Esophagus (tissue), 2 donors: Measurements from ENCODE around the gene ZNF106. TPM values are rescaled to one million over a fixed set of nuclear protein-coding genes. Genes with fewer than 3 reads are reported as not detected.
A peak's percentile ranks its signal among the peaks of the same experiment; 100 is the strongest.

Source experiments
- H3K27ac ChIP-seq, 2 donors: one replicate each; pipeline ENCODE4 v1.5.1; 2013; ENCODE audit warnings: low read depth in 2 of 2, mild to moderate bottlenecking in 2 of 2, inconsistent platforms in 1 of 2, low read length in 1 of 2, moderate library complexity in 1 of 2
- H3K27me3 ChIP-seq, 2 donors: one replicate each; pipeline ENCODE4 v1.6.1; 2013; ENCODE audit warnings: low read length in 2 of 2, control low read depth in 1 of 2, mild to moderate bottlenecking in 1 of 2; ENCODE audit not compliant: insufficient read depth in 2 of 2, control insufficient read depth in 1 of 2
- H3K36me3 ChIP-seq, 2 donors: one replicate each; pipeline ENCODE4 v1.6.1; 2013; ENCODE audit warnings: low read length in 1 of 2; ENCODE audit not compliant: control insufficient read depth in 2 of 2, insufficient read depth in 2 of 2
- H3K4me1 ChIP-seq, 2 donors: one replicate each; pipeline ENCODE4 v1.6.1; 2013; ENCODE audit warnings: low read length in 1 of 2; ENCODE audit not compliant: control insufficient read depth in 2 of 2, insufficient read depth in 2 of 2
- H3K4me3 ChIP-seq, 2 donors: one replicate each; pipeline ENCODE4 v1.5.1; 2013; ENCODE audit warnings: low read length in 2 of 2, mild to moderate bottlenecking in 2 of 2, low read depth in 1 of 2, moderate library complexity in 1 of 2
- H3K9me3 ChIP-seq, 2 donors: one replicate each; pipeline ENCODE4 v1.6.1; 2013; ENCODE audit warnings: mild to moderate bottlenecking in 2 of 2, low read depth in 1 of 2, low read length in 1 of 2, moderate library complexity in 1 of 2; ENCODE audit not compliant: control insufficient read depth in 2 of 2, insufficient read depth in 1 of 2
- WGBS, 2 donors: extraction: QIAGEN DNeasy Blood & Tissue Kit; methylation state at CpG; one replicate each; pipeline ENCODE4 v1.1.7; 2013; 5-methylcytosine and 5-hydroxymethylcytosine counted together
- polyA plus RNA-seq, 2 donors: library from polyadenylated mRNA; stranded (reverse); fragments of 200-250 nt; gene quantifications; one replicate each; pipeline ENCODE4 v1.2.3, GENCODE V29; 2013
- donor health status: healthy with polysubstance abuse.
- donor health status: Bipolar disorder and iron deficiency.

Gene ZNF106
- polyA plus RNA-seq, 2 donors = 6.0 to 6.6 TPM

DNA sequence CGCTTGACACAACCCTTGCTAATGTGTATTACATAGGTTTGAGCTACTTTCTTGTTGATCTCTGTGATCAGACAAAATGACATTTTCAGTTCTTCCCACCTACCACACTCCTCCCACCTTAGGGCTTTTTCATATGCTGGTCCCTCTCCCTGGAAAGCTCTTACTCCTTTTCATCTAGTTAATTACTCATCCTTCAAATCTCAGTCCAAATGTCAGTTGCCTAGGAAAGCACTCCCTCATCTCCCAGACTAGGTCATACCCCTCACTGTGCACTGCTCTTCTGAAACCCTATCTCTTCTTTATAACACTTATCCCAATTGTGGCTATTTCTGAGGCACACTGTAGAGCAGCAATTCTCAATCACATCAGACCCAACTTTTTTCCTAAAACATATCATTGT is 7.3 kb downstream of the ZNF106 start:
- Histone ChIP-seq H3K27me3 (no peaks in the 10 kb centered on the region), H3K4me3 (no peak overlapping the region), H3K27ac (no peak overlapping the region), H3K4me1 (no peaks in the 10 kb centered on the region), H3K9me3 (no peaks in the 10 kb centered on the region), H3K36me3 (peaks cover 0 to 2% of the 10 kb centered on the region in 2 donors)
- WGBS, 2 donors = 93 to 96% methylated on average over 1 of the region's 1 CpG

DNA sequence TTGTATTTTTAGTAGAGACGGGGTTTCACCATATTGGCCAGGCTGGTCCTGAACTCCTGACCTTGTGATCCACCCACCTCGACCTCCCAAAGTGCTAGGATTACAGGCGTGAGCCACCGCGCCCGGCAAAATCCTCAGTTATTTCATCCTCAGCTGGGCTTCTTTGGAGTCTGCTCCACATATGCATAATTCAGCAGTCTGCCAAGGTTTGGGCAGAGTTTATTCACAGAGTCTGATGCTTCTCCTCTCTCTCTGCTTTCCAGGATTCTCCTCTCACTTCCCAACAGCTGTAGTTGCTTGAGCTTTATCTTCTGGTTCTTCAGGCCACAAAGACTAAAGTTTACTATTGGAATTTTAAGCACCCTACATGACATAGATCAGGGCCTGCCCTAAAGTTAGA is 8.2 kb downstream of the ZNF106 start:
- no peaks in the 10 kb centered on the region for H3K9me3 ChIP-seq
- H3K27me3 ChIP-seq = no peaks in the 10 kb centered on the region
- 93 to 95% methylated on average over 6 of the region's 6 CpGs for WGBS, 2 donors
- no peak overlapping the region for H3K4me3 ChIP-seq
- H3K27ac ChIP-seq = no peak overlapping the region
- H3K4me1 ChIP-seq = no peaks in the 10 kb centered on the region
- H3K36me3 ChIP-seq = peaks cover 0 to 2% of the 10 kb centered on the region in 2 donors

DNA sequence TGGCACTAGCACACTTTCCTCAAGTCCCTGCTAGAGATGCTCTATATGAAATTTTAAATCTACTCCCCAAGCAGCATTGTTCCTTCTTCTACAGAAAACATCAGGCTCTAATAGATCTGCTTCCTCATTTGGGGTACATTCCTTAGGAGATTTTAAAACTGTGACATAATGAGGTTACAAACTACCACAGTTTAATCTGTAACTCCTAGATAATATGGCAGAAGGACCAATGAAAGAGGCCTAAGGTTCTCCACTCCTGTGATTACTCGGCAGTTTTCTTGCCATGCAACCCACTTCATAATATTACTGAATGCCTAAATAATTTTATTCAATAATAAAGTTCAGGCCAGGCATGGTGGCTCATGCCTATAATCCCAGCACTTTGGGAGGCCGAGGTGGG is 16.1 kb downstream of the ZNF106 start:
- H3K4me1 ChIP-seq = peaks cover 0 to 2% of the 10 kb centered on the region in 2 donors
- WGBS, 2 donors = 66 to 70% methylated on average over 2 of the region's 2 CpGs
- no peaks in the 10 kb centered on the region for H3K27me3 ChIP-seq
- no peak overlapping the region for H3K4me3 ChIP-seq
- H3K27ac ChIP-seq = no peak overlapping the region
- H3K9me3 ChIP-seq = no peaks in the 10 kb centered on the region
- no peaks in the 10 kb centered on the region for H3K36me3 ChIP-seq

DNA sequence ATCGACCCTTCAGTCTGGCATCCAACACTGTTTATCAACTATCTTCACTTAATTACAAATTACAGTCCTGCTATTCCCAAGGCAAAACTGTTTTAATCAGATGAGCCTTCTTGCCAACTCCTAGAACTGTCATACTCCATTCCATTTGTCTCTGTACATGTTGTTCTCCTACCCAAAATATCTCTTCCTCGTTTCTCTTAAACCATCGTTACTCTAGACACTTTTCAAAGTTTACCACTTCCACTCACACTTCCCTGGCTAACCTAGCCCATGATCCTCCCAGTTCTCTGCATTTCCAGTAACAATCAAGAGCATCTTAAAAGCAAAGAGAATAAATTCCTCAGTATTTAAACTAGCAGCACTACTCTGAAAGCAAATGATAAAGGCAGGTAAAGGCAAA is 19.9 kb downstream of the ZNF106 start:
- Histone ChIP-seq H3K4me1 (peaks cover 0 to 2% of the 10 kb centered on the region in 2 donors), H3K27me3 (no peaks in the 10 kb centered on the region), H3K36me3 (no peaks in the 10 kb centered on the region), H3K9me3 (no peaks in the 10 kb centered on the region), H3K27ac (peak overlapping the region in 1 of 2 donors; percentile 33), H3K4me3 (no peak overlapping the region)
- WGBS, 2 donors = 60 to 70% methylated on average over 3 of the region's 3 CpGs

DNA sequence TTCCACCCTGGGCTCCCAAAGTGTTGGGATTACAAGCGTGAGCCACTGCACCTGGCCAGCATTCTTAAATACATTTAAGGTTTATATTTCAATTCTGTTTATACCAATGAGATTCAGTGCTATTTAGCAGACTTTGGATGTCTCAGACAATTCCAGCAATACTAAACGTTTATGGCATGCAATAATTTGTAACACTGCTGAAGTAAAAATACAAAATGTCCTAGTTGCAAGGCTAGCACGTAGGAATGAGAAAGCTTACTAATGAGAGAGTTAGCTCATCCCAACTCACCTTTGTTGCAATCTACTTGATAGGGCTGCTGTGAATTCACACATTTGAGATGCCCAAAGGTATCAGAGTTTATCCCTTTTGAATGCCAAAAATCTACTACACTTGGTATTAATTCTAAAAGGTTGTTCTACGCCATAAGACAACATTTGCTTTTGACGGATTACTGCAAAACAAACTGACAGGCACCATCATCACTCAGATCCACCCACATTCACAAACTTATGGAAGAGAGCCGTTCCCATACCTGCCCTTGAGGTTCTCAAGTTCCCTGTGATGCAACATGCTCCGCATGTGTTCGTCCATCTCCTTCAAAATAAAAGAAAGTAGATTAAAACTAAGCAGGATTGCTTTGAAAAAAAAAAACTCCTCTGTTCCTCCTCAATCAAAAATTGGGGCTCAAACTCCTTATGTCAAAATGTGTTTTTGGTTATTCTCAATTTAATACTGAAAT is 25.3 kb downstream of the ZNF106 start:
- Histone ChIP-seq H3K27ac (no peak overlapping the region), H3K4me1 (no peaks in the 10 kb centered on the region), H3K9me3 (no peaks in the 10 kb centered on the region), H3K27me3 (no peaks in the 10 kb centered on the region), H3K4me3 (no peak overlapping the region), H3K36me3 (no peaks in the 10 kb centered on the region)
- 82 to 86% methylated on average over 8 of the region's 8 CpGs for WGBS, 2 donors

DNA sequence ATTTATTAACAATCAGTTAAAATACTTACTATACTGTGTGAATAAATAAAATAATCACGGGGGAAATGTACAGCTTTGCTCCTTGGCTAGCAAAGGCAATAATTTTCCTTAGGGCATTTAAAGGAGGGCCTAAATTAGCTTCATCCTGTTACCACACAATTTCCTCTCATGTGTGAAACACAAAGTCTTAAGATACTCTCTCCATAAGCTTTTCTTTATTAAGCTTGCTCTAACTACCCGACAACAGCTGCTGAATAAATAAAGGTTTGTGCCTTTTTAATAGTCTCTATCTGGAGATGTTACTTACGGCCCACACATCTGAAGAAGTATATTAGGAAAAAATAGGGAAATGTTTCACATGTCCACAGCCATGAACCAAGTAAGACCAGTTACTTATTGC is 29.7 kb downstream of the ZNF106 start:
- H3K27me3 ChIP-seq = no peaks in the 10 kb centered on the region
- no peak overlapping the region for H3K27ac ChIP-seq
- H3K9me3 ChIP-seq = no peaks in the 10 kb centered on the region
- H3K36me3 ChIP-seq = no peaks in the 10 kb centered on the region
- 58 to 71% methylated on average over 3 of the region's 3 CpGs for WGBS, 2 donors
- no peaks in the 10 kb centered on the region for H3K4me1 ChIP-seq
- H3K4me3 ChIP-seq = no peak overlapping the region

DNA sequence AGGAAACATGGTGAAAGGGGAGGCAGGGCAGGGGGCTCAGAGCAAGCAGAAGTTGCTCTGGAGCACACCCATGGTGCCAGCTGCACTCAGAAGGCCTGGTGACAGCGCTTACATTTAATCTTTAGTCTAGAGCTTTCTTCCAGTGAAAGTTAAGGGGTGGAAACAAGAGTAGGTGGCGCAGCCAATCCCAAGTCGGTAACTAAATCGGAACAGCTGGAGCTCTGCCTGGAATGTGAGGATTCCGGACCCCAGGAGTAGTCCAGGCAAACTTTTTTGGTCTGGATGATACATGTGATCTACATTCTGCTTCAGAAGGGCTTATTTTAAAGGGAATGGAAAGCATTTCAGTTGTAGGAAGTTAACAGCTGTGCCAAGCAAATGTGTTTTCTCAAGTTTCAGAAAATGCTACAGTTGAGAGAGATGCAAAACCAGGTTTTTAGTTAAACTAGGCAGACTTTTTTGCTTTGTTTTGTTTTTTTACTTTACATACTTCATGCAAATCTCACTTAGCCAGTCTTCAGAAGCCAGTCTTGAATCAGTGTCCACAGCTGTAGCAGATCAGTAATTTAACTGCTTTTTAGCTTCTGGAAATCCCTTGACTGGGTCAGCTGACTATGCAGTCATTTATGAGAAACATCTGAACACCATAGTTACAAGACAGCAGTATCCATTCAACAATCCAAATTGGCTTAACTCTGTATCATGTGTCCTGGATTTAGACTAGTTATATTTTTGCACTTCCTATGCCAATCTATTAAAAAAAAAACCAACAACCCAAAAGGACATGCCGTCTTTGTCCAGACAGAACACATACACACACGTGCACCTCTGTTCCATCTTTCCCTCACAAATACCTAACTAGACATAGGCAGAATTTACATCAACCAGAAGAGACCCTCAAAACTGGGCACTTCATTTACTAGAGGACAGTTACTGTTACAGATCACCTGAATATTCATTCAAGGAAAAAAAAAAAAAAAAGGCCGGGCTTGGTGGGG is 33.2 kb downstream of the ZNF106 start:
- 42 to 52% methylated on average over 8 of the region's 8 CpGs for WGBS, 2 donors
- H3K27ac ChIP-seq = peak overlapping the region; percentile 47 to 71
- H3K9me3 ChIP-seq = no peaks in the 10 kb centered on the region
- H3K36me3 ChIP-seq = no peaks in the 10 kb centered on the region
- no peaks in the 10 kb centered on the region for H3K27me3 ChIP-seq
- no peaks in the 10 kb centered on the region for H3K4me1 ChIP-seq
- H3K4me3 ChIP-seq = no peak overlapping the region

DNA sequence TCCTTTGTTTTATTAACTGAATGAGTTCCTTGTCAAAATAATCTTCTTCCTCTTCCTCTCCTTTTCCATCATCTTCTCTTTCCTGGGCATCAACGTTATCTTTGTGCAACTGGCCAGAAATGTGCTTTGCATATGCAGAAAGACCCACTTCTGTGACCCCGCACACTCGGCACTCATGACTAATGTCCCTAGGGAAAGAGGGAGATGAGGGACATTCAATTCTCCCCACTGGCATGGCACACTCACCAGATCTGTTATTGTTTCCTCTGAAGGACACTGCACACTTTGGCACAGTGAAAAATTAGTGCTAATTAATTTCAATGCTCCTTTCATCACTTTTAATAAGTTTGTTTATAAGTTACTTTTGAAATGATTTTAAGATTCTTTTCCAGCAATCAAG is 34.0 kb downstream of the ZNF106 start:
- Histone ChIP-seq H3K36me3 (no peaks in the 10 kb centered on the region), H3K9me3 (no peaks in the 10 kb centered on the region), H3K27ac (peak overlapping the region; percentile 47 to 71), H3K4me1 (no peaks in the 10 kb centered on the region), H3K27me3 (no peaks in the 10 kb centered on the region), H3K4me3 (peak overlapping the region in 1 of 2 donors; percentile 7)
- 46 to 53% methylated on average over 3 of the region's 3 CpGs for WGBS, 2 donors

DNA sequence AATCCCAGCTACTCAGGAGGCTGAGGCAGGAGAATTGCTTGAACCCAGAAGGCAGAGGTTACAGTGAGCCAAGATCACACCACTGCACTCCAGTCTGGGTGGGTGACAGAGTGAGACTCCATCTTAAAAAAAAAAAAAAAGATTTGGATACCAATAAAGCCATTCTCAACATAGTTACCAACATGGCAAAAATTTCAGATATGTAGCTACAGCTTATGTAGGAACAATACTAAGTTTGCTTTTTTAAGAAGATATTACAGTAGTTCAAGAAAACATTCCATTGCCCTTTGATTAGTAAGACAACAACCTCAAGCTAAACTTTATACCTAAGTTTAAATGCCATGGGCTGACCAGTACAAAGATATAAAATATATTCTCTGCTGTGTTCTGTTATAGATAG is 34.4 kb downstream of the ZNF106 start:
- no peaks in the 10 kb centered on the region for H3K27me3 ChIP-seq
- H3K27ac ChIP-seq = no peak overlapping the region
- H3K4me3 ChIP-seq = no peak overlapping the region
- H3K36me3 ChIP-seq = peaks cover 0 to 2% of the 10 kb centered on the region in 2 donors
- H3K4me1 ChIP-seq = no peaks in the 10 kb centered on the region
- no peaks in the 10 kb centered on the region for H3K9me3 ChIP-seq
